ENCODE measurements around the gene PUSL1.

PUSL1 gene

DNA sequence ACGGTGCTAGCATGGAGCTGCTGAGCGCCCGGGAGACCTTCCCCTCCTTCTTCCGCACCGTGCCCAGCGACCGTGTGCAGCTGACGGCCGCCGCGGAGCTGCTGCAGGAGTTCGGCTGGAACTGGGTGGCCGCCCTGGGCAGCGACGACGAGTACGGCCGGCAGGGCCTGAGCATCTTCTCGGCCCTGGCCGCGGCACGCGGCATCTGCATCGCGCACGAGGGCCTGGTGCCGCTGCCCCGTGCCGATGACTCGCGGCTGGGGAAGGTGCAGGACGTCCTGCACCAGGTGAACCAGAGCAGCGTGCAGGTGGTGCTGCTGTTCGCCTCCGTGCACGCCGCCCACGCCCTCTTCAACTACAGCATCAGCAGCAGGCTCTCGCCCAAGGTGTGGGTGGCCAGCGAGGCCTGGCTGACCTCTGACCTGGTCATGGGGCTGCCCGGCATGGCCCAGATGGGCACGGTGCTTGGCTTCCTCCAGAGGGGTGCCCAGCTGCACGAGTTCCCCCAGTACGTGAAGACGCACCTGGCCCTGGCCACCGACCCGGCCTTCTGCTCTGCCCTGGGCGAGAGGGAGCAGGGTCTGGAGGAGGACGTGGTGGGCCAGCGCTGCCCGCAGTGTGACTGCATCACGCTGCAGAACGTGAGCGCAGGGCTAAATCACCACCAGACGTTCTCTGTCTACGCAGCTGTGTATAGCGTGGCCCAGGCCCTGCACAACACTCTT, 23.8 kb downstream of the PUSL1 start:
- no peak overlapping the region for H4K91ac ChIP-seq (ENCODE audit: low read depth, low read length)
- H4K8ac ChIP-seq (ENCODE audit: low read depth, low read length), result no peak overlapping the region
- DNase-seq, result peak; percentile 44 to 57
- H3K9me3 ChIP-seq (ENCODE audit: insufficient read depth, low read depth, low read length), result peaks cover 12% of the 10 kb centered on the region
- no peak overlapping the region for H3K4me3 ChIP-seq (ENCODE audit: low read depth, low read length)
- H2BK5ac ChIP-seq (ENCODE audit: low read depth, low read length, poor library complexity), result no peak overlapping the region
- H3K4me2 ChIP-seq (ENCODE audit: low read length), result no peak overlapping the region
- H2AK5ac ChIP-seq (ENCODE audit: low read length), result no peak overlapping the region
- H3K79me1 ChIP-seq (ENCODE audit: low read length), result no peaks in the 10 kb centered on the region
- no CpG with 5 or more reads among the region's 57 CpGs for whole genome bisulfite sequencing (ENCODE audit: extremely low coverage, insufficient coverage, insufficient read length)
- no peak overlapping the region for H3K23ac ChIP-seq (ENCODE audit: low read length)
- H2BK120ac ChIP-seq (ENCODE audit: insufficient read depth, low read length, poor library complexity), result no peak overlapping the region
- no peak overlapping the region for H3K18ac ChIP-seq (ENCODE audit: low read length)
- H3K4me1 ChIP-seq (ENCODE audit: control insufficient read depth in 1 of 2, insufficient read depth in 2 of 2, low read length in 2 of 2), result no peaks in the 10 kb centered on the region
- H3K14ac ChIP-seq (ENCODE audit: low read length), result no peak overlapping the region
- no peak overlapping the region for H2AFZ ChIP-seq (ENCODE audit: insufficient read depth, low read length, poor library complexity)
- no peaks in the 10 kb centered on the region for H3K27me3 ChIP-seq (ENCODE audit: insufficient read depth, low read length)
- no peak overlapping the region for H3K27ac ChIP-seq (ENCODE audit: low read depth, low read length)
- H4K12ac ChIP-seq (ENCODE audit: low read depth, low read length), result no peak overlapping the region
- H3K79me2 ChIP-seq (ENCODE audit: control insufficient read depth, insufficient read depth, low read length, poor library complexity), result no peaks in the 10 kb centered on the region
- H3K4ac ChIP-seq (ENCODE audit: low read depth, low read length), result no peak overlapping the region
- peaks cover 32 to 33% of the 10 kb centered on the region in 2 experiments for H3K36me3 ChIP-seq (ENCODE audit: control insufficient read depth in 1 of 2, insufficient read depth in 2 of 2, low read length in 2 of 2)
- H2BK12ac ChIP-seq (ENCODE audit: low read length), result no peak overlapping the region
- H3K9ac ChIP-seq (ENCODE audit: low read length), result no peak overlapping the region

DNA sequence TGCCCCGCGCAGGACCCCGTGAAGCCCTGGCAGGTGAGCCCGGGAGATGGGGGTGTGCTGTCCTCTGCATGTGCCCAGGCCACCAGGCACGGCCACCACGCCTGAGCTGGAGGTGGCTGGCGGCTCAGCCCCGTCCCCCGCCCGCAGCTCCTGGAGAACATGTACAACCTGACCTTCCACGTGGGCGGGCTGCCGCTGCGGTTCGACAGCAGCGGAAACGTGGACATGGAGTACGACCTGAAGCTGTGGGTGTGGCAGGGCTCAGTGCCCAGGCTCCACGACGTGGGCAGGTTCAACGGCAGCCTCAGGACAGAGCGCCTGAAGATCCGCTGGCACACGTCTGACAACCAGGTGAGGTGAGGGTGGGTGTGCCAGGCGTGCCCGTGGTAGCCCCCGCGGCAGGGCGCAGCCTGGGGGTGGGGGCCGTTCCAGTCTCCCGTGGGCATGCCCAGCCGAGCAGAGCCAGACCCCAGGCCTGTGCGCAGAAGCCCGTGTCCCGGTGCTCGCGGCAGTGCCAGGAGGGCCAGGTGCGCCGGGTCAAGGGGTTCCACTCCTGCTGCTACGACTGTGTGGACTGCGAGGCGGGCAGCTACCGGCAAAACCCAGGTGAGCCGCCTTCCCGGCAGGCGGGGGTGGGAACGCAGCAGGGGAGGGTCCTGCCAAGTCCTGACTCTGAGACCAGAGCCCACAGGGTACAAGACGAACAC, 24.5 kb downstream of the PUSL1 start:
- Histone ChIP-seq H3K9ac (ENCODE audit: low read length) (no peak overlapping the region), H3K18ac (ENCODE audit: low read length) (no peak overlapping the region), H3K9me3 (ENCODE audit: insufficient read depth, low read depth, low read length) (peaks cover 12% of the 10 kb centered on the region), H2BK12ac (ENCODE audit: low read length) (no peak overlapping the region), H4K12ac (ENCODE audit: low read depth, low read length) (no peak overlapping the region), H3K79me1 (ENCODE audit: low read length) (no peaks in the 10 kb centered on the region), H2AFZ (ENCODE audit: insufficient read depth, low read length, poor library complexity) (no peak overlapping the region), H4K8ac (ENCODE audit: low read depth, low read length) (no peak overlapping the region), H2BK120ac (ENCODE audit: insufficient read depth, low read length, poor library complexity) (no peak overlapping the region), H3K27me3 (ENCODE audit: insufficient read depth, low read length) (no peaks in the 10 kb centered on the region), H3K4me3 (ENCODE audit: low read depth, low read length) (no peak overlapping the region), H2BK5ac (ENCODE audit: low read depth, low read length, poor library complexity) (no peak overlapping the region), H3K4me1 (ENCODE audit: control insufficient read depth in 1 of 2, insufficient read depth in 2 of 2, low read length in 2 of 2) (no peaks in the 10 kb centered on the region), H3K36me3 (ENCODE audit: control insufficient read depth in 1 of 2, insufficient read depth in 2 of 2, low read length in 2 of 2) (peaks cover 31 to 32% of the 10 kb centered on the region in 2 experiments), H4K91ac (ENCODE audit: low read depth, low read length) (no peak overlapping the region), H2AK5ac (ENCODE audit: low read length) (no peak overlapping the region), H3K4me2 (ENCODE audit: low read length) (no peak overlapping the region), H3K79me2 (ENCODE audit: control insufficient read depth, insufficient read depth, low read length, poor library complexity) (no peaks in the 10 kb centered on the region), H3K27ac (ENCODE audit: low read depth, low read length) (no peak overlapping the region), H3K14ac (ENCODE audit: low read length) (no peak overlapping the region), H3K4ac (ENCODE audit: low read depth, low read length) (no peak overlapping the region), H3K23ac (ENCODE audit: low read length) (no peak overlapping the region)
- peak; percentile 49 to 73 for DNase-seq
- WGBS (ENCODE audit: extremely low coverage, insufficient coverage, insufficient read length), result no CpG with 5 or more reads among the region's 48 CpGs

DNA sequence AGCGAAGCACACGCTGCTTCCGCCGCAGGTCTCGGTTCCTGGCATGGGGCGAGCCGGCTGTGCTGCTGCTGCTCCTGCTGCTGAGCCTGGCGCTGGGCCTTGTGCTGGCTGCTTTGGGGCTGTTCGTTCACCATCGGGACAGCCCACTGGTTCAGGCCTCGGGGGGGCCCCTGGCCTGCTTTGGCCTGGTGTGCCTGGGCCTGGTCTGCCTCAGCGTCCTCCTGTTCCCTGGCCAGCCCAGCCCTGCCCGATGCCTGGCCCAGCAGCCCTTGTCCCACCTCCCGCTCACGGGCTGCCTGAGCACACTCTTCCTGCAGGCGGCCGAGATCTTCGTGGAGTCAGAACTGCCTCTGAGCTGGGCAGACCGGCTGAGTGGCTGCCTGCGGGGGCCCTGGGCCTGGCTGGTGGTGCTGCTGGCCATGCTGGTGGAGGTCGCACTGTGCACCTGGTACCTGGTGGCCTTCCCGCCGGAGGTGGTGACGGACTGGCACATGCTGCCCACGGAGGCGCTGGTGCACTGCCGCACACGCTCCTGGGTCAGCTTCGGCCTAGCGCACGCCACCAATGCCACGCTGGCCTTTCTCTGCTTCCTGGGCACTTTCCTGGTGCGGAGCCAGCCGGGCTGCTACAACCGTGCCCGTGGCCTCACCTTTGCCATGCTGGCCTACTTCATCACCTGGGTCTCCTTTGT, 25.3 kb downstream of the PUSL1 start:
- peak; percentile 79 to 87 for DNase-seq
- Histone ChIP-seq H3K9ac (ENCODE audit: low read length) (no peak overlapping the region), H3K27ac (ENCODE audit: low read depth, low read length) (no peak overlapping the region), H4K8ac (ENCODE audit: low read depth, low read length) (no peak overlapping the region), H4K12ac (ENCODE audit: low read depth, low read length) (no peak overlapping the region), H3K79me1 (ENCODE audit: low read length) (no peaks in the 10 kb centered on the region), H4K91ac (ENCODE audit: low read depth, low read length) (no peak overlapping the region), H3K9me3 (ENCODE audit: insufficient read depth, low read depth, low read length) (peaks cover 16% of the 10 kb centered on the region), H2BK120ac (ENCODE audit: insufficient read depth, low read length, poor library complexity) (no peak overlapping the region), H2AFZ (ENCODE audit: insufficient read depth, low read length, poor library complexity) (no peak overlapping the region), H3K4me3 (ENCODE audit: low read depth, low read length) (no peak overlapping the region), H2AK5ac (ENCODE audit: low read length) (no peak overlapping the region), H3K23ac (ENCODE audit: low read length) (no peak overlapping the region), H3K79me2 (ENCODE audit: control insufficient read depth, insufficient read depth, low read length, poor library complexity) (no peaks in the 10 kb centered on the region), H2BK5ac (ENCODE audit: low read depth, low read length, poor library complexity) (no peak overlapping the region), H3K27me3 (ENCODE audit: insufficient read depth, low read length) (no peaks in the 10 kb centered on the region), H3K4ac (ENCODE audit: low read depth, low read length) (no peak overlapping the region), H3K4me2 (ENCODE audit: low read length) (no peak overlapping the region), H3K36me3 (ENCODE audit: control insufficient read depth in 1 of 2, insufficient read depth in 2 of 2, low read length in 2 of 2) (peaks cover 34 to 35% of the 10 kb centered on the region in 2 experiments), H2BK12ac (ENCODE audit: low read length) (no peak overlapping the region), H3K4me1 (ENCODE audit: control insufficient read depth in 1 of 2, insufficient read depth in 2 of 2, low read length in 2 of 2) (no peaks in the 10 kb centered on the region), H3K14ac (ENCODE audit: low read length) (no peak overlapping the region), H3K18ac (ENCODE audit: low read length) (no peak overlapping the region)
- WGBS (ENCODE audit: extremely low coverage, insufficient coverage, insufficient read length), result no CpG with 5 or more reads among the region's 36 CpGs

DNA sequence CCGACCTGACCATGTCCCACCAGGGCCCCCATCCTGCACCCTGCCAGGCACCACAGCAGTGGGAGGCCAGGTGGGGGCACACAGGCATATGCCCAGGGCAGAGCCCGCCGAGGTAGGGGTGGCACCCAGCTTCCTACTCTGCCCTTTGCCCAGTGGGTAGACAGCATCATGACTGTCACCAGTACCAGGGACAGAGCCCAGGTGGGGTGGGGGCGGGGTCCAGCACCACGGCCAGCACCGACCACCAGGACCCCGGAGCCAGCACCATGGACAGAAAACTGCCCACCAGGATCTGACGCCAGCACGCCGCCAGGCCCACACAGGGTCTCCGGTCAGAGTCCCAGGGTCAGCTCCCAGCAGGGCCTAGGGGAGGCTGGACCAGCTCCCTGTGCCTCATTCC, 26.4 kb downstream of the PUSL1 start:
- no peaks in the 10 kb centered on the region for H3K79me2 ChIP-seq (ENCODE audit: control insufficient read depth, insufficient read depth, low read length, poor library complexity)
- no peak overlapping the region for H3K4ac ChIP-seq (ENCODE audit: low read depth, low read length)
- H4K91ac ChIP-seq (ENCODE audit: low read depth, low read length), result no peak overlapping the region
- no peak overlapping the region for H3K27ac ChIP-seq (ENCODE audit: low read depth, low read length)
- no peak overlapping the region for H3K14ac ChIP-seq (ENCODE audit: low read length)
- H3K9me3 ChIP-seq (ENCODE audit: insufficient read depth, low read depth, low read length), result peaks cover 10% of the 10 kb centered on the region
- no peaks in the 10 kb centered on the region for H3K27me3 ChIP-seq (ENCODE audit: insufficient read depth, low read length)
- no peak overlapping the region for H2BK5ac ChIP-seq (ENCODE audit: low read depth, low read length, poor library complexity)
- no CpG with 5 or more reads among the region's 11 CpGs for WGBS (ENCODE audit: extremely low coverage, insufficient coverage, insufficient read length)
- no peaks in the 10 kb centered on the region for H3K79me1 ChIP-seq (ENCODE audit: low read length)
- no peak overlapping the region for H3K4me2 ChIP-seq (ENCODE audit: low read length)
- peaks cover 44 to 45% of the 10 kb centered on the region in 2 experiments for H3K36me3 ChIP-seq (ENCODE audit: control insufficient read depth in 1 of 2, insufficient read depth in 2 of 2, low read length in 2 of 2)
- no peak overlapping the region for H4K12ac ChIP-seq (ENCODE audit: low read depth, low read length)
- no peak overlapping the region for H4K8ac ChIP-seq (ENCODE audit: low read depth, low read length)
- H2BK12ac ChIP-seq (ENCODE audit: low read length), result no peak overlapping the region
- H2BK120ac ChIP-seq (ENCODE audit: insufficient read depth, low read length, poor library complexity), result no peak overlapping the region
- H3K23ac ChIP-seq (ENCODE audit: low read length), result no peak overlapping the region
- H2AK5ac ChIP-seq (ENCODE audit: low read length), result no peak overlapping the region
- DNase-seq, result no peak
- H3K4me1 ChIP-seq (ENCODE audit: control insufficient read depth in 1 of 2, insufficient read depth in 2 of 2, low read length in 2 of 2), result no peaks in the 10 kb centered on the region
- H2AFZ ChIP-seq (ENCODE audit: insufficient read depth, low read length, poor library complexity), result no peak overlapping the region
- no peak overlapping the region for H3K4me3 ChIP-seq (ENCODE audit: low read depth, low read length)
- H3K18ac ChIP-seq (ENCODE audit: low read length), result no peak overlapping the region
- no peak overlapping the region for H3K9ac ChIP-seq (ENCODE audit: low read length)

All from trophoblast cell (in vitro differentiated cells and primary cell).